Lung (tissue), 12 donors: ENCODE measurements around the gene GRIP2. TPM values are rescaled to one million over a fixed set of nuclear protein-coding genes. Genes with fewer than 3 reads are reported as not detected.

ENCODE experiments used
- ATAC-seq: fragments of 200-7000 bp; cut with Tn5 transposase; one replicate; pipeline ENCODE4 v1.9.1; 2020; ENCODE audit warnings: moderate number of reproducible peaks; ENCODE audit not compliant: insufficient read depth, low FRiP score
- DNase-seq, 3 donors: peaks; one replicate each; pipeline ENCODE4 v3.0.0-alpha.2; 2013 to 2017
- H3K27ac ChIP-seq, 2 donors: one replicate each; pipeline ENCODE4 v1.5.1; 2013; ENCODE audit warnings: mild to moderate bottlenecking in 2 of 2, moderate library complexity in 2 of 2, control low read depth in 1 of 2, inconsistent platforms in 1 of 2, low read depth in 1 of 2, low read length in 1 of 2
- H3K27me3 ChIP-seq, 3 donors: one replicate each; pipeline ENCODE4 v1.5.1; 2013; ENCODE audit warnings: low read length in 2 of 3; ENCODE audit not compliant: control insufficient read depth in 3 of 3, insufficient read depth in 3 of 3
- H3K36me3 ChIP-seq, 4 donors: one replicate each; pipeline ENCODE4 v1.5.1; 2013; ENCODE audit warnings: low read length in 4 of 4, mild to moderate bottlenecking in 1 of 4, moderate library complexity in 1 of 4; ENCODE audit not compliant: control insufficient read depth in 4 of 4, insufficient read depth in 4 of 4
- H3K4me1 ChIP-seq, 5 donors: one replicate each; pipeline ENCODE4 v1.5.1; 2013; ENCODE audit warnings: low read length in 5 of 5, mild to moderate bottlenecking in 2 of 5, moderate library complexity in 1 of 5; ENCODE audit not compliant: control insufficient read depth in 5 of 5, insufficient read depth in 5 of 5
- H3K4me3 ChIP-seq: one replicate; pipeline ENCODE4 v1.5.1; 2013; ENCODE audit warnings: mild to moderate bottlenecking, control low read depth, moderate library complexity
- H3K9ac ChIP-seq, 2 donors: one replicate each; pipeline ENCODE4 v1.5.1; 2013; ENCODE audit warnings: low read length in 2 of 2, control low read depth in 1 of 2; ENCODE audit not compliant: insufficient read depth in 1 of 2
- H3K9me3 ChIP-seq, 4 donors: one replicate each; pipeline ENCODE4 v1.5.1; 2013; ENCODE audit warnings: low read length in 3 of 4, mild to moderate bottlenecking in 1 of 4, moderate library complexity in 1 of 4; ENCODE audit not compliant: control insufficient read depth in 4 of 4, insufficient read depth in 3 of 4
- WGBS, 2 donors: extraction: QIAGEN DNeasy Blood & Tissue Kit; methylation state at CpG; one replicate each; pipeline ENCODE4 v1.1.7; 2013; 5-methylcytosine and 5-hydroxymethylcytosine counted together
- polyA plus RNA-seq, 2 donors: library from polyadenylated mRNA; stranded (reverse); fragments of 200-250 nt; gene quantifications; one replicate each; pipeline ENCODE4 v1.2.1, GENCODE V29; 2013
- total RNA-seq, 2 donors: library from RNA; depleted of rRNA in 1 of 2; stranded (reverse); fragments of >200 nt in 1 of 2; gene quantifications; one replicate each; pipeline ENCODE4 v1.2.1, GENCODE V29; 2014 to 2021
- TF ChIP-seq, protein P1 (sequence below): IDR thresholded peaks from 2 replicates; pipeline ENCODE4 v1.5.1; 2012; ENCODE audit warnings: mild to moderate bottlenecking; ENCODE audit errors: control extremely low read depth, extremely low read depth
- donor health status: control.
- donor health status: control.
- donor health status: Bipolar disorder and iron deficiency.
- donor health status: healthy.
- donor health status: DM: yes; HTN: yes; CAD: no.

Gene GRIP2
- total and polyA plus RNA-seq, 4 donors = 0.05 to 1.2 (median 0.64) TPM

DNA sequence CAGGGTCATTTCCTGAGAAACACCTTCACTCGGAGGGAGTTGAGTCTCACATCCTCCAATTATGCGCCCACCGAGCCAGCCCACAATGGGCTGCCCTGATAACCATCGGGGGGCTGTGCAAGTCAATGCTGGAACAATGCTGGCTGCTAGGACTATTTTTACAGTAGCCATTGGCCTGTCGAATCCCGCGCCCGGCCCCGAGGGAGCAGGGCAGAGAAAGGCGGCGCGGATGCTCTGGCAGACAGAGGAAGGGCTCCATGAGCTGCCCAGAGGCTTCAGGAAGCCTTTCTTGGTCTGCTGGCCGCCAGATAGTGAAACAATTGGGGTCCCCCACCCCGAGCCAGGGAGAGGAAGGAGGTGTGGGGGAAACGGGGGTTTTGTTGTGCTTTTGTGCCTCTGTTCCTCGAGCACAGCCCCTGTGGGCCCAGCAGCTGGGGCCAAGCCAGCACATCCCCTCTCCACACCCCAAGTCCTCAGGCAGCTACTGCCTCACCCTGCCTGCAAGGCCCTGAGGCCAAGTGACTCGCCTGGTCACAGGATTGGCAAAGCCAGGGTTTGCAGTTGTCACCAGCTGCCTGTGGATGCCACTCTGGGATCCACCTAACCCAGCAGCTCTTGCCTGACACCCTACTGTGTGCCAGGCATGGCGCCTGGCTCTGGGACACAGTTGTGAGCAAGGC, 98.8 kb downstream of the GRIP2 start:
- no peaks in the 10 kb centered on the region for H3K27me3 ChIP-seq
- H3K4me1 ChIP-seq = peaks cover 0 to 39% (median 21%) of the 10 kb centered on the region in 5 donors
- DNase-seq (no peak), ATAC-seq (no peak)
- peaks cover 6 to 23% (median 11%) of the 10 kb centered on the region in 4 donors for H3K36me3 ChIP-seq
- H3K4me3 ChIP-seq = no peak overlapping the region
- TF ChIP-seq, protein P1, sequence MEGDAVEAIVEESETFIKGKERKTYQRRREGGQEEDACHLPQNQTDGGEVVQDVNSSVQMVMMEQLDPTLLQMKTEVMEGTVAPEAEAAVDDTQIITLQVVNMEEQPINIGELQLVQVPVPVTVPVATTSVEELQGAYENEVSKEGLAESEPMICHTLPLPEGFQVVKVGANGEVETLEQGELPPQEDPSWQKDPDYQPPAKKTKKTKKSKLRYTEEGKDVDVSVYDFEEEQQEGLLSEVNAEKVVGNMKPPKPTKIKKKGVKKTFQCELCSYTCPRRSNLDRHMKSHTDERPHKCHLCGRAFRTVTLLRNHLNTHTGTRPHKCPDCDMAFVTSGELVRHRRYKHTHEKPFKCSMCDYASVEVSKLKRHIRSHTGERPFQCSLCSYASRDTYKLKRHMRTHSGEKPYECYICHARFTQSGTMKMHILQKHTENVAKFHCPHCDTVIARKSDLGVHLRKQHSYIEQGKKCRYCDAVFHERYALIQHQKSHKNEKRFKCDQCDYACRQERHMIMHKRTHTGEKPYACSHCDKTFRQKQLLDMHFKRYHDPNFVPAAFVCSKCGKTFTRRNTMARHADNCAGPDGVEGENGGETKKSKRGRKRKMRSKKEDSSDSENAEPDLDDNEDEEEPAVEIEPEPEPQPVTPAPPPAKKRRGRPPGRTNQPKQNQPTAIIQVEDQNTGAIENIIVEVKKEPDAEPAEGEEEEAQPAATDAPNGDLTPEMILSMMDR = no peak
- H3K9me3 ChIP-seq = no peaks in the 10 kb centered on the region
- no peak overlapping the region for H3K9ac ChIP-seq
- 58 to 63% methylated on average over 17 to 18 of the region's 18 CpGs for WGBS, 2 donors
- peak overlapping the region in 1 of 2 donors; percentile 55 for H3K27ac ChIP-seq

DNA sequence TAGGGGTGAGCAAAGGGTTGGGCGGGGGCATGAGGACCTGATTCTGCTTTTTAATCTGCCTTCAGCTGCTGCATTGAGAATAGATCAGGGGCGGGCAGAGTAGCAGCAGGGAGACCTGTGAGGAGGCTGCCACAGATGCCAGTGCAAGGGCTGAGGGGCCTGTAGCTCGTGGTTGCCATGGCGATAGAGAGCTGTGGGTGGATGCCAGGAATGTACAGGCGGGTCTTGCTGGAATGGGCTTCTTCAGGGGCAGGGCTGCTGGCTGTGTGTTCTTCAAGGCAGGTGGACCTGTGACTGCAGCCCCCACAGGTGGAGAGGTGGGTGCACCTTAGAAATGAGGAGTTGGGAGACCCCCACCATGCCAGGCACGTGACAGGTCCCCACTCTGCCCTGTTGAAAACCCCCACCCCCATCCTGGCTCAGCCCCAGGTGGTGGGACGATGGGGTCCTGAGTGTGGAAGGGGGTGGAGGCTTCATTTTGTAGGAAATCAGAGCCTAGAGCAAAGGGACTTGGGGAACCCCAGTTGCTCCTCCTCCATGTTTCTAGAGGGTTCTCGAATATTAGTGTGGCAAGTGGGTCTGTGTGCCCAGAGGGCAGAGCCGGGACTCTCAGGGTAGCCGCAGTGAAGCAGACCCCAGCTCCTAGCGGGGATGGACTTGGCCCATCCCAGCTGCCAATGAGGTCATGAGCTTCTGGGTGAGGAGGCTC, 99.5 kb downstream of the GRIP2 start:
- no peak overlapping the region for H3K4me3 ChIP-seq
- ATAC-seq (no peak), DNase-seq (peak; percentile 75 to 87 (median 82))
- no peaks in the 10 kb centered on the region for H3K9me3 ChIP-seq
- no peak overlapping the region for H3K27ac ChIP-seq
- TF ChIP-seq, protein P1 = no peak
- WGBS, 2 donors = 71 to 75% methylated on average over 11 of the region's 11 CpGs
- no peaks in the 10 kb centered on the region for H3K27me3 ChIP-seq
- peaks cover 0 to 18% (median 6%) of the 10 kb centered on the region in 4 donors for H3K36me3 ChIP-seq
- H3K9ac ChIP-seq = no peak overlapping the region
- H3K4me1 ChIP-seq = peaks cover 0 to 40% (median 21%) of the 10 kb centered on the region in 5 donors

DNA sequence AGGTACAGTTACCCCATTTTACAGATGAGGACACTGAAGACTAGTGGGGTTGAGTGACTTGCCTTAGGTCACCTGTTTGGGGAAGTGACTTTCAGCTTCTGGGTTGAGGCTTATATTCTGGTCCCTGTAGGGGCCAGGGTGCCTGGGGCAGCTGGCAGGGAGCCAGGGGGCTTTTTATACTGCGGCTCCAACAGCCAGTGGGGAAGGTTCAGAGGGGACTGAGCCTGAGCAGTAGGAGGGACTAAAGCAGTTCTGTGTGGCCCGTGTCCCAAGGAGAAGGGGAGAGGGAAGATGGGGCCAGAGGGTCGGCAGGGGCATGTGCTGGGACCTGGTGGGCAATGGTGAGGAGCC, 100.0 kb downstream of the GRIP2 start:
- Histone ChIP-seq H3K27ac (peak overlapping the region in 1 of 2 donors; percentile 49), H3K9ac (no peak overlapping the region), H3K4me1 (peaks cover 0 to 42% (median 26%) of the 10 kb centered on the region in 5 donors)

More for the DNA sequence above, 100.0 kb downstream of the GRIP2 start:
- TF ChIP-seq, protein P1 = no peak
- Histone ChIP-seq H3K36me3 (peaks cover 0 to 15% (median 3%) of the 10 kb centered on the region in 4 donors), H3K9me3 (no peaks in the 10 kb centered on the region), H3K4me3 (no peak overlapping the region), H3K27me3 (no peaks in the 10 kb centered on the region)
- WGBS, 2 donors = 59 to 61% methylated on average over 3 of the region's 3 CpGs
- ATAC-seq (no peak), DNase-seq (no peak)
